Measurements from ENCODE around the gene NPFF. TPM values are rescaled to one million over a fixed set of nuclear protein-coding genes. Genes with fewer than 3 reads are reported as not detected.

NPFF gene
- total and polyA plus RNA-seq, 2 of the 13 experiments (the other 11 are each of a cell fraction or from before 2014, with no cell fraction given) = not detected

GRCh38 chr12:53500776-53501614, 6.3 kb downstream of the NPFF start, which contains the start of gene TARBP2 (continued):
- TF ChIP-seq E2F1 (CRISPR knock-in tag; IDR thresholded peaks at IDR 0.05) (no peak), RARG (CRISPR knock-in tag; IDR thresholded peaks at IDR 0.05; ENCODE audit: low read depth) (0 out of 2 replicates have a peak, but pooled peaks have one; percentile 30), CCAR2 (optimal IDR thresholded peaks at IDR 0.05; ENCODE audit: low read depth, low read length) (no peak), ZIK1 (CRISPR knock-in tag; IDR thresholded peaks at IDR 0.05; ENCODE audit: borderline replicate concordance, low read depth) (peak; percentile 50; the same call in 1 of the 2 replicates), CREM (IDR thresholded peaks at IDR 0.05) (peak; percentile 94), CREM (CRISPR knock-in tag; IDR thresholded peaks at IDR 0.05) (no peak), TEF (CRISPR knock-in tag; IDR thresholded peaks at IDR 0.05) (peak; percentile 64; the same call in 1 of the 2 replicates), ELF3 (CRISPR knock-in tag; IDR thresholded peaks at IDR 0.05) (peak; percentile 41), KIAA2018 (CRISPR knock-in tag; IDR thresholded peaks at IDR 0.05; ENCODE audit: borderline replicate concordance) (no peak), ZC3H13 (CRISPR knock-in tag; IDR thresholded peaks at IDR 0.05) (peak; percentile 47; the same call in 1 of the 2 replicates), SMAD9 (CRISPR knock-in tag; IDR thresholded peaks at IDR 0.05) (no peak), HHEX (CRISPR knock-in tag; IDR thresholded peaks at IDR 0.05) (no peak; the same call in 1 of the 2 replicates), RFXAP (CRISPR knock-in tag; IDR thresholded peaks at IDR 0.05; ENCODE audit: borderline replicate concordance) (peak; percentile 31), ZNF354B (CRISPR knock-in tag; IDR thresholded peaks at IDR 0.05) (0 out of 2 replicates have a peak, but pooled peaks have one; percentile 83), WIZ (CRISPR knock-in tag; IDR thresholded peaks at IDR 0.05) (no peak), NR2C2 (CRISPR knock-in tag; IDR thresholded peaks at IDR 0.05; ENCODE audit: borderline replicate concordance) (peak; percentile 93), PPARG (CRISPR knock-in tag; conservative IDR thresholded peaks at IDR 0.05) (no peak), ZNF260 (CRISPR knock-in tag; IDR thresholded peaks at IDR 0.05; ENCODE audit: borderline replicate concordance, low read depth) (no peak)
